AG10803 (cell line): ENCODE data around the gene TMEM108.

ENCODE experiments used
- DNase-seq: peaks from one replicate; pipeline ENCODE4 v3.0.0; 2010; ENCODE audit warnings: low read depth
- H3K4me3 ChIP-seq: 2 replicates; pipeline ENCODE4 v1.5.1; 2011; ENCODE audit warnings: mild to moderate bottlenecking, low read length, control low read depth
- CTCF ChIP-seq: conservative IDR thresholded peaks from 2 replicates; pipeline ENCODE4 v1.5.1; 2011; ENCODE audit warnings: mild to moderate bottlenecking, low read length, control low read depth, inconsistent platforms

TMEM108 gene

GRCh38 chr3:133074977-133075376 is 36.8 kb downstream of the TMEM108 start:
- H3K4me3 ChIP-seq: no peak overlapping the region
- DNase-seq: no peak
- TF ChIP-seq CTCF: no peak

- H3K4me3 ChIP-seq: no peak overlapping the region
- DNase-seq: no peak
- TF ChIP-seq CTCF: no peak
Observed at GRCh38 chr3:133077688-133078087, 39.5 kb downstream of the TMEM108 start.

GRCh38 chr3:133079621-133080020 is 41.4 kb downstream of the TMEM108 start:
- no peak for TF ChIP-seq CTCF
- no peak overlapping the region for H3K4me3 ChIP-seq
- DNase-seq: no peak

- H3K4me3 ChIP-seq: no peak overlapping the region
- TF ChIP-seq CTCF: no peak
- no peak for DNase-seq
Observed at GRCh38 chr3:133081016-133081415, 42.8 kb downstream of the TMEM108 start.

- no peak for TF ChIP-seq CTCF
- DNase-seq: no peak
- no peak overlapping the region for H3K4me3 ChIP-seq
Observed at GRCh38 chr3:133083395-133083794, 45.2 kb downstream of the TMEM108 start.

DNA sequence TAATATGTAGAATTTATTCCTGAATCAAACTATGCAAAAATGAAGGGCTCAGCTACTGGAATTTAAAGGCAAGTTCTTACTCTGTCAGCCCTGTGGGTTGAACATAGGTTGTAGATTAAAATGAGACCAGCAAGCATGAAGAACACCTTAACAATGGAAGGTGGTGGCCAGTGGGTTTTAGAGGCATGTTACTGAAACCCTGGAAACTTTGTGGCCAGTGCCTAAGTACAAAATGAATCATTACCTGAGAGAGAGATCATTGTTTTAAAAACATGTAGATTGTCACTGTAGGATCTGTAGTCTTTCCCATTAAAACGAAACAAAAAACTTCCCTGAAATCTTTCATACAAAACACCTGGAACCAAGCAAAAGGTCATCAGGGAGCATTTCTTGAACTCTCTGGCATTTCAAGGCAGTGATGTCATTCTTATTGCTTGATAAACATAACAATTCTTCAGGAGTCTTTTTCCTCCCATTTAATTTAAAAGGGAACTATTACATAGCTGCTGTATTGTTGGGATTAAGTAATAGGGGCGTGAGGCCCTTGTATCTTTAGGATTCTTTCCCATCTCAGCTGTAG is 51.8 kb downstream of the TMEM108 start:
- H3K4me3 ChIP-seq: no peak overlapping the region
- no peak for DNase-seq

More for the DNA sequence above, 51.8 kb downstream of the TMEM108 start:
- no peak for TF ChIP-seq CTCF
